Measurements from ENCODE around the gene RAB9A.
"Not testable (repeated sequence)": the region's sequence is repeated elsewhere in the genome, so short reads cannot be mapped to it uniquely, and the experiment has no call there.

- TF ChIP-seq, protein P1, sequence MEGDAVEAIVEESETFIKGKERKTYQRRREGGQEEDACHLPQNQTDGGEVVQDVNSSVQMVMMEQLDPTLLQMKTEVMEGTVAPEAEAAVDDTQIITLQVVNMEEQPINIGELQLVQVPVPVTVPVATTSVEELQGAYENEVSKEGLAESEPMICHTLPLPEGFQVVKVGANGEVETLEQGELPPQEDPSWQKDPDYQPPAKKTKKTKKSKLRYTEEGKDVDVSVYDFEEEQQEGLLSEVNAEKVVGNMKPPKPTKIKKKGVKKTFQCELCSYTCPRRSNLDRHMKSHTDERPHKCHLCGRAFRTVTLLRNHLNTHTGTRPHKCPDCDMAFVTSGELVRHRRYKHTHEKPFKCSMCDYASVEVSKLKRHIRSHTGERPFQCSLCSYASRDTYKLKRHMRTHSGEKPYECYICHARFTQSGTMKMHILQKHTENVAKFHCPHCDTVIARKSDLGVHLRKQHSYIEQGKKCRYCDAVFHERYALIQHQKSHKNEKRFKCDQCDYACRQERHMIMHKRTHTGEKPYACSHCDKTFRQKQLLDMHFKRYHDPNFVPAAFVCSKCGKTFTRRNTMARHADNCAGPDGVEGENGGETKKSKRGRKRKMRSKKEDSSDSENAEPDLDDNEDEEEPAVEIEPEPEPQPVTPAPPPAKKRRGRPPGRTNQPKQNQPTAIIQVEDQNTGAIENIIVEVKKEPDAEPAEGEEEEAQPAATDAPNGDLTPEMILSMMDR (IDR thresholded peaks at IDR 0.05): not testable (repeated sequence)
- not testable (repeated sequence) for TF ChIP-seq POLR2A (IDR thresholded peaks at IDR 0.05)
Measured at GRCh38 chrX:13724878-13725277, 36.0 kb downstream of the RAB9A start.

Measured in testis (tissue), 2 donors.